ENCODE results near the gene DPP9.
"Not testable (repeated sequence)": the region's sequence is repeated elsewhere in the genome, so short reads cannot be mapped to it uniquely, and the experiment has no call there.

The DPP9 gene

DNA sequence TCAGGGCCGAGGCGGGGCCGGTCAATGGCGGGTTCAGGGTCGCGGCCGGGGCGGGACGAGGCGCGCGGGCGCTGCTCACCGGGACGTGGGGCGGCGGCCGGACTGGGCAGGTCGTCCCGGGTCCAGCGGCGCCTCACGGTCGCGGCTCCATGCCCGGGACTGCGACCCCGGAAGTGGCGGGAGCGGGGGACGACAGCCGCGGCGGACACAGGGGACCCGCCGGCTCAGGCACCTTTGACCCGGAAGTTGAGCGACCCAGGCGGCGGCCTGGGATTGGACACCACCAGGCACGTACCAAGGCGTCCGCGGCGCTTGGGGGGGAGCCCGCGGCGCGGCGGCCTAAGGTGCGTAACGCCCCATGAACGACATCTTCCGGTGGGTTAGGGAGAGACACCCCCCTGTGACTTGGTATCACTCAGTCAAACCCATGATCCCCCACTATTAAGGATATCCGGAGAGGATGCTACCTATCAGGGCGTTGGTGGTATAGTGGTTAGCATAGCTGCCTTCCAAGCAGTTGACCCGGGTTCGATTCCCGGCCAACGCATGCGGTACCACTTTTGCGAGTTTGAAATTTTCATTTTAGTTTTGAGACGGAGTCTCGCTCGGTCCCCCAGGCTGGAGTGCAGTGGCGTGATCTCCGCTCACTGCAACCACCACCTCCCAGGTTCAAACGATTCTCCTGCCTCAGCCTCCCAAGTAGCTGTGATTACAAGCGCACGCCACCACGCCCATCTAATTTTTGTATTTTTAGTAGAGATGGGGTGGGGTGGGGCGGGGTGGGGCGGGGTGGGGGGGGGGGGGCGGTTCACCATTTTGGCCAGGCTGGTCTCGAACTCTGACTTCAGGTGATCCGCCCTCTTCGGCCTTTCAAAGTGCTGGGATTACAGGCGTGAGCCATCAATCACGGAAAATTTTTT, at the start of gene DPP9:
Gene DPP9 (minus strand): TSS at position 248 of the 920 bp plus-strand sequence. CDS start 3,936 bp downstream, outside the sequence.
- DNase-seq (ENCODE audit: low spot score), result peak; percentile 97

DNA sequence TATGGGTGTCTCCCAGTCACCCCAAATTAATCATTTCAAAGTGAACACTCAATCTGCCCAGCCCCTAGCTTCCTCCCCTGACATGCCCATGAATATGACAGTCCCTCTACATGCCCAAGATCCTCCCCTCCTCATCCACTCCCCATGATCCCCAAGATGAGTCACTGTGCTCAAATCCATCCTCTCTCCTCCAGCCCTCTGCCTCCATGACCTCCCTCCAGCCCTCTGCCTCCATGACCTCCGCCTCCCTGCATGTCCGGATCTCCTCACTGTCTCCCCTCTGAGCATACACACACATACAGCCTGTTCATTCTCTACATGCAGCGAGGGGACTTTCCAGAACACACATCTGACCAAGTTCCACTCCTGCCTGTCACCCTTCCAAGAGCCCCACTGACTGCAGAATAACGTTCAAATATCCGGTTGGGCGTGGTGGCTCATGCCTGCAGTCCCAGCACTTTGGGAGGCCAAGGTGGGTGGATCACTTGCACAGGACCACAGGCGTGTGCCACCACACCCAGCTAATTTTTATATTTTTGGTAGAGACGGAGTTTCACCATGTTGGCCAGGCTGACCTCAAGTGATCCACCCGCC, 49.5 kb upstream of the DPP9 start:
- DNase-seq (ENCODE audit: low spot score), result no peak

DNA sequence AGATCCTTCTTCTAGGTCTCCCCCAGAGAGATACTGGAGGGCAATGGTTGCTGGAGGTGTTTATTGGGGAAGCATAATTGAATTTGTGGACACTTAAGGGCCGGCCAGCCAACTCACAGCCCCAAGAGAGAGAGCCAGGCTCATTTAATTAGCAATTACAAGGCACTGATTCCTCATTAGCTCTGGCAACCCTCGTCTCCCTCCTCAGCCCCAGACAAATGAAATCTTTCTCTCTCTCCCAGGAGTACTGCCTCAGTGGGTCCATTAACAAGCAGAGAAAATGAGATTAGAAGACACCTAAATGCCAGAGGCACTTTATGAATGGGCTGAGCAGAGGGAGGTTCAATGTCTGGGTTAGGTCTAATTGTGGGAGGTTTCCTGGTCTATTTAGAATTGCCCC, 48.9 kb upstream of the DPP9 start:
- DNase-seq (ENCODE audit: low spot score), result no peak

DNA sequence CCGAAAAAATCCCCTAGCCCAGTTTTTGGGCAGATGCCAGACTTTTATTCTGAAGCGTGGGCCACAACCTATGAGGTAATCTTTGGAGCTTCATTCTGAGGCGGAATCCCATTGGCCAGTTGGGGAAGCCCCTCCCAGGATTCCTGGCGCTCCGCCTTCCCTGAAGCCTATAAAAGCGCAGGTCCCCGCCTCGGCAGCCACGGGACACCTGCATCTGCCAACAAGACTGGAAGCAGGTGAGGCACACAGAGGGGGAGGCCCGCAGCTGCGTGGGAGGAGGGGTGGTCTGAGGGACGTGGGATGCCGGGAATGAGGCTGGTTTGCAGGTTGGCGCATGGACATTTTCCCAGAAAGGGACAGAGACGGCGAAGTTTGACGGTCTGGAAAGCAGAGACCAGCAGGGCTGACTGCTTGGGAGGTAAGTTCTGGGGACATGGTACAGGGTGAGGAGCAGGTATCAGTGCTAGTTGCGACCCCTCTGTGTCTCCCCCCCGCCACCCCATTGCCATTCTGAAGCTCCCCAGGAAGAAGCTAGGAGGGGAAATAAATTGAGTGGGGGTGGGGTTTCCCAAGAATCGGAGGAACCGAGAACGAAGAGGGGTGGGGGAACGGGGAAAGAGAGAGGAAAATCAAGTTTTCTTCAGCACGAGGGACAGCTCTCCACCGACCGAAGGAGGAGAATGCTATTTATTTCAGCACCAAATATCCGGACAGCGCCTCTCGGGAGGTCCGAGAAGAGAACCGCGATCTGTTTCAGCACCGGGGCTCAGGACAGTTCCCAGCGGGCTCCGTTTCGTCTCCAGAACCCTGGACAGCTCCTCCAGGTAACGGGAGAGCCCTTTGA, 45.5 kb upstream of the DPP9 start:
- DNase-seq (ENCODE audit: low spot score), result peak; percentile 90

DNA sequence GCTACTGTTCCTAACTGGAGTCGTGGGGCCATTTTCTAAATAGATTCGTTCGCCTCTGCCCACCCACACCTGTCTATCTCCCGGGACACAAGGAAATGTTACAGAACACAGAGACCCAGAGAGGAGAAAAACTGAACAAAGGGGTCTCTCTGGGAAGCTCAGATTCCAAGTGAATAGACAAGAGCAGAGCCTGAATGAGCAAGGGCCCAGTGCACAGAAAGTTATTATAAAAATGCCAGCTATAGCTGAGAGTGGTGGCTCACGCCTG, 40.7 kb upstream of the DPP9 start:
- no peak for DNase-seq (ENCODE audit: low spot score)

DNA sequence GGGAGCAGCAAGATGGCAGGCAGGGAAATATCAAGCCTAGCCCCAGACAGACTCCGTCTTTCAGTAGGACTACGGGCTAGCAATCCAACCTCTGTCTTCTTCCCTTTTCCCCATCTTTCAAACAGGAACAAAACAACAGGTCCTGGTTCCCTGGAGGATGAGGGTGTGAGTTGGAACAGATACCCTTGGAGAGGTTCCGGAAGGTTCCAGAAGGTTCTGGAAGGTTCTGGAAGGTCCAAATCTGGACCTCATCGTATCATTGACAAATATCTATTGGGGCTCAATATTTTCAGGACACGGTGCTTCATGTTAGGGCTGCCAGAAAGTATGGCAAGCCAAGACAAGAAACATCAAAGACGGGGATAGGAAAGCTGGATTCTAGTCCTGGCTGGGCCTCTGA, 39.4 kb upstream of the DPP9 start:
- no peak for DNase-seq (ENCODE audit: low spot score)

DNA sequence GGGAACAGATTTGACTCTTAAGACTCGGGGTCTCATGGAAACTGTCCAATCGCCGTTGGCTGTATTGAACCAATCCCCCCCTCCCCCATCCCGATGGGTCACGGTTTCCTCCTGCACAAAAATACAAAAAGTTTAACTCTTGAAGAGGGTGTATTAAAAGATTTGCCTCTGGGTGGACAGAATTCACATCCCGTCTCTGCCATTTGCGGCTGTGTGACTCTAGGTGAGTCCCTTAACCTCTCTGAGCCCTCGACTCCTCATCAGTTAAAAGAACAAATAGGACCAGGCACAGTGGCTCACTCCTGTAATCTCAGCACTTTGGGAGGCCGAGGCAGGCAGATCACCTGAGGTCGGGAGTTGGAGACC, 36.6 kb upstream of the DPP9 start:
- no peak for DNase-seq (ENCODE audit: low spot score)

DNA sequence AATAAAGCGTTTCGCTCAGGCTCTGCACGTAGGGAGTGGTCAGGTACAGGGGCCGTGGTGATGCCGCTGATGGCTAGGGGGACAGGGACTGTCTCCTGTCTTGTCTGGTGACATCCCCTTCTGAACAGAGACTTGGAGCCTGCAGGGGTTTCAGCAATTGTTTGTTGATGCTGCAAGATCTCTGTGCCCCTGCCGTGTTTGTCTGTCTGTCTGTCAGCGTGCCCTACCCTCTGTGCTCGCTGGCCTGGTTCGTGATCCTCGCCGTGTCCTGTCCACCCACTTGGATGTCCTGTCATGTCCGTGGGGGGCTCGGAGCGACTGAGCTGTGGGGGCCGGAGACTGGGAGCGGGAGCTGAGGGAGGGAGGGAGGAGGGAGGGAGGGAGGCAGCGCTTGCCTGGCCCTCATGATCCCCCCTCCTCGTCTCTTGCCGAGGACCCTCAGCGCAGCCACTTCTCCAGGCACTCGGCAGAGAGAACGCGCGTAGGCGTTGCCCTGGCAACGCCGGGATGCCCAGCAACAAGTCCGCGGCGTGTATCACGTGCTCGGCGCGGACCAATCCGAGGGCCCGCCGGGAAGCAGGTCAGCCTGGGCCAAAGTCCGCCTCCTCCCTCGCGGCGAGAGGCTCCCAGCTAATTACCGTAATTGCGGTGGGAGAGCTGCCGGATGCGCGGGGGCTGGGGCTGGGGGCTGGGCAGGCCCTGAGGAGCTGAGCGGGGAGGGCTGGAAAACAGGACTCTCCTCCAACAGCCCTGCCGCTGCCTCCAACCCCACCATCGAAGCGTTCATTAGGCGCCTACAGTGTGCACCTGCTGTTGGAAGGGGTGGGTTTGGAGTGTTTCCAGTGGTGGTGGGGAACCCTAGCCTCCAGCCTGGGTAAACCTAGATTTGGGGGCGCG, 36.0 kb upstream of the DPP9 start:
- DNase-seq (ENCODE audit: low spot score), result peak; percentile 88

DNA sequence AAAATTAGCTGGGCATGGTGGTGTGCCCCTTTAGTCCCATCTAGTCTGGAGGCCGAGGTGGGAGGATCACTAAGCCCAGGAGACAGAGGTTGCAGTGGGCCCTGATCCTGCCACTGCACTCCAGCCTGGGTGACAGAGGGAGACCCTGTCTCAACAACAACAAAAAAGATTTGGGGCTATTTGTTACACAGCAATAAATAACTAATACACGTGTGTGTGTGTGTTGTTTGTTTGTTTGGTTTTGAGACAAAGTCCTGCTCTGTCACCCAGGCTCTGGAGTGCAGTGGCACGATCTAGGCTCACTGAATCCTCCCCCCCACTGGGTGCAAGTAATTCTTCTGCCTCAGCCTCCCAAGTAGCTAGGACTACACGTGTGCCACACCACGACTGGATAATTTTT, 35.0 kb upstream of the DPP9 start:
- no peak for DNase-seq (ENCODE audit: low spot score)

DNA sequence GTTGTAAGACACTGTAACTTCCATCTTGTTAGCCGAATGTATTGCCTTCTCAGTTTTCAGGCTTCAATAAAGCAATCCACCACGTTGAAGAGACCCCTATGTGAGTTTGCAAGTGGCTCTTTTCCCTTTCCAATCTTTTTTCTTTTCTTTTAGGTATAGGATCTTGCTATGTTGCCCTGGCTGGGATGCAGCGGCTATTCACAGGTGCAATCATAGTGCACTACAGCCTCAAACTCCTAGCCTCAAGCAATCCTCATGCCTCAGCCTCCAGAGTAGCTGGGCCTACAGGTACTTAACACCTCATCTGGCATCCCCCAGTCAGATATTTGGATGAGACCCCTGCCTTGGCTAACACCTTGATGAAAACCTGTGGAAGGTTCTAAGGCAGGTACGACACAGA, 34.4 kb upstream of the DPP9 start:
- DNase-seq (ENCODE audit: low spot score), result no peak

DNA sequence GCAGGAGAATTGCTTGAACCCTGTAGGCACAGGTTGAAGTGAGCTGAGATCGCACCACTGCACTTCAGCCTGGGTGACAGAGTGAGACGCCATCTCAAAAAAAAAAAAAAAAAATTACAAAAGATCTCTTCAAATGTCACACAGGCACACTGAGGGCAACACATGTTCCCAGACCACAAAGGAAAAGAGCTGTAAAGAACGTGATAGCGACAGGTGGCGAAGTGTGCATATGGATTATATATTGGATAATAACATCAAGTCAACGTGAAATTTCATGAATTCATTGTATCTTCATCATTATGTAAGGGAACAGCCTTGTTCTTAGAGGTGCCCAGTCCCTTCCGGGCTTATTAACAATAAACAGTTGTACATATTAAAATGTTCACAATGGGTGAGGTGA, 31.8 kb upstream of the DPP9 start:
- DNase-seq (ENCODE audit: low spot score), result no peak

DNA sequence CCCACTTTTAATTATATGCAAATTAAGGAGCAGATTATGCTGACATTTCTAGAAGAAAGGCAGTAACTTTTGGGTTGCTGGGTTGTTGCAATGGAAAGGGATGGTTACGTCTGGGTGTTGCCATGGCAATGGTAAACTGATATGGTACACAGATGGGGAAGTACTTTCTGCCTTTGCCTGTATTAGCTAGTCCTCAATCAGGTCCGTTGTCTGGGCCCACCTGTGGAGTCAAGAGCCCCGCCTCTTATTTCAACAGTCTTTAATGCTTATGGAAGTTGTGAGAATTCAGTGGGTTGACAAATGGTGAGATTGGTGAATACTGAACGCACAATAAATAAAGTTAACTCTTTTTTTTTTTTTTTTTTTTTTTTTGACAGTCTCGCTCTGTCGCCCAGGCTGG, 30.6 kb upstream of the DPP9 start:
- DNase-seq (ENCODE audit: low spot score), result no peak

DNA sequence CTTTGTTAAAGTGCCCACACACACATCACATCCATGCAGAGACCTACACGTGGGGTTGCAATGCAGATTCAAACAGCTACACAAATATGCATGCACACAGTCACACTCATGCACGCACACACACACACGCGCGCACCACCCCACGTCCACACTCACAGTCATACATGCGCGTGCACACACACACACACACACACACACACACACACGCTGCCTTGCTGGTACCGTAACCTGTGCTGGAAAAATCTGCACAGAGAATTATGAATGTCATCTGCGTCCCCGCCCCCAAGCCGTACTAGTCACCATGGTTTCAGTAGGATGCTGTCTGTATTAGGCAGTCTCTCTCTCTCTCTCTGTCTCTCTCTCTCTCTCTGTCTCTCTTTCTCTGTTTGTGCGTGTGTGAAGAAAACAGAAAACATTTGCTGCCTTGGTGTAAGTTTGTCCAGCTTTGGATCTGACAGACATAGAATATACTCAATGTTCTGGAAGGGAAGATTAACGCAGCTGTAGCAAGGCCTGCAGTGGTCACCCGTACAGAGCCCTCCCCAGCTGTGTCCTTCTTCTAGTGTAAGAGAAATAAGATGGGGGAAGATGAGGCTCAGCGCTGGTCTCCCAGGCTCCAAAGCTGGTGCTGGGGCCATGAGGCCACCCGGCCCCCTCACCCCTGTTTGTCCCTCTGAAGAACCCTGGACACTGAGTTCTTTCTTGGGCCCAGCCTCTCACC, 26.4 kb upstream of the DPP9 start:
- no peak for DNase-seq (ENCODE audit: low spot score)

DNA sequence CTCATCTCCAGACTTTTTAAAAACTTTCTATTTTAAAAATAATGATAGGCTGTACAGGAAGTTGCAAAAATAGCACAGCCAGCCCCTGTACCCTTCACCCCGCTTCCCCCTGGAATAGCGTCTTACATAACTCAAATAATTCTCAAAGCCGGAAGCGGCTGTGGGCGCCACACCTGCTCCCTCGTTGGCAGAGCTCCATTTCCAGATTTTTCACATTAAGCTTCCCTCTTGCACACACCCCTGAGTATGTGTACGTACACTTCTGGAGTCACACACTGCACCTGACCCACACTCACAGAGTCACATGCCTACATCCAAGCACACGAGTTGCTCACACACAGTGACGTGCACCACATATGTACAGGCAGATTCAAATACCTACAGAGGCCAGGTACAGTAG, 24.9 kb upstream of the DPP9 start:
- no peak for DNase-seq (ENCODE audit: low spot score)

DNA sequence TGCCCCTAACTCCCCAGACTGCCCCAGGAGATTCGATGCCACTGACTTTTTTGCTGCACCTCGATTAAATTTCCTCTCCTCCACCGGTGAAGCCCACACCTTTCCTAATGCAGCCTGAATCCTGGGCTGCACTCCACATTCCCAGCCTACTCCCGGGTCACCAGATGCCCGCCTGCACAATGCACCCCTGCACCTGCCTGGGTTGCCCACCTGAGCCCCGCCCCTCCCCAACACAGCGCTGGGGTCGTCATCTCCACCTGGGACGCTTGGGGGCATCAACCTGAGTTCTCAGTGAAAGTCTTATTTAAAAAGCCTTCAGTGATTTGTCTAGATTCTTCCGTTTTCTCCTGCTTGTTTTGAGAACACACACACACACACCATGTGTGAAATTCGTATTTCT, 24.5 kb upstream of the DPP9 start:
- DNase-seq (ENCODE audit: low spot score), result no peak

DNA sequence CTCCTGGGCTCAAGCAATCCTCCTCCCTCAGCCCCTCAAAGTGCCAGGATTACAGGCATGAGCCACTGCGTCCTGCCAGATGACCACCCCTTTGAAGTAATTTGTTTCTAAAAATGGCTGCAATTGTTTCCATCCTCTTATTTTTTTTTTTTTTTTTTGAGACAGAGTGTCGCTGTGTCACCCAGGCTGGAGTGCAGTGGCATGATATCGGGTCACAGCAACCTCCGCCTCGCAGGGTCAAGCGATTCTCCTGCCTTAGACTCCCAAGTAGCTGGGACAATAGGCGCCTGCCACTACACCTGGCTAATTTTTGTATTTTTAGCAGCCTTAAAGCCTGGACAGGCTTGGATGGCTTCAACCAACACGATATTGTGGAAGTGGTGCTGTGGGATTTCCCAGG, 22.3 kb upstream of the DPP9 start:
- DNase-seq (ENCODE audit: low spot score), result no peak

DNA sequence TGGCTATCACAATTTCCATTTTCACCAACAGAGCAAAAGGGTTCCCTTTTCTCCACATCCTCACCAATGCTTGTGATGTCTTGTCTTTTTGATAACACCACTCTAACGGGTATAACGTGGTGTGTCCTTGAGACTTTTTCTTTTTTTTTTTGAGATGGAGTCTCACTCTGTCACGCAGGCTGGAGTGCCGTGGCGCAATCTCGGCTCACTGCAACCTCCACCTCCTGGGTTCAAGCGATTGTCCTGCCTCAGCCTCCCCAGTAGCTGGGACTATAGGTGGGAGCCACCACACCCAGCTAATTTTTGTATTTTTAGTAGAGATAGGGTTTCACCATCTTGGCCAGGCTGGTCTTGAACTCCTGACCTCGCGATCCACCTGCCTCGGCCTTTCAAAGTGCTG, 21.5 kb upstream of the DPP9 start:
- DNase-seq (ENCODE audit: low spot score), result not testable (repeated sequence)

DNA sequence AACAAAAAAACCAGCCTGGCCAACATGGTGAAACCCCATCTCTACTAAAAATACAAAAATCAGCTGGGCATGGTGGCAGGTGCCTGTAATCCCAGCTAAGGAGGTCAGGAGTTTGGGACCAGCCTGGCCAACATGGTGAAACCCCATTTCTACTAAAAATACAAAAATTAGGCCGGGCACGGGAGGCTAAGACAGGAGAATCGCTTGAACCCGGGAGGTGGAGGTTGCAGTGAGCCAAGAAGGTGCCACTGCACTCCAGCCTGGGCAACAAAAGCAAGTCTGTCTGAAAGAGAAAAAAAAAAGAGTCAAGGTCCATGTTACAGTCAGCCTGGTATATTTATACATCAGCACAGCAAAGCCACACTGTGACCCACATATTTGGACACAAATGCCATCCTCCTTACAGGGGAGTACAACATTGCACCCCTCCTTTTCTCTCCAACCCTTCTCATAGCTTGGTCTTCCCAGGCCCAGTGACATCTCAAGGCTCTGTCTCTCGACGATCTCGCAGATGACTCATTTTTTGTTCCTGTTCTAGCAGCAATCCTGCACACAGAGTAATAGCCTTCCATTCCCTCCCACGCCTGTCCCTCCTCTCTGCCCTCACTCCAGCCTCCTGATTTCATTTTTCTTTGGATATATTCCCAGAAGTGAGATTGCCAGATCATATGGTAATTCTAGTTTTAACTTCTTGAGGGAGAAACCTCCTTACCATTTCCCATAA, 21.0 kb upstream of the DPP9 start:
- DNase-seq (ENCODE audit: low spot score), result no peak

DNA sequence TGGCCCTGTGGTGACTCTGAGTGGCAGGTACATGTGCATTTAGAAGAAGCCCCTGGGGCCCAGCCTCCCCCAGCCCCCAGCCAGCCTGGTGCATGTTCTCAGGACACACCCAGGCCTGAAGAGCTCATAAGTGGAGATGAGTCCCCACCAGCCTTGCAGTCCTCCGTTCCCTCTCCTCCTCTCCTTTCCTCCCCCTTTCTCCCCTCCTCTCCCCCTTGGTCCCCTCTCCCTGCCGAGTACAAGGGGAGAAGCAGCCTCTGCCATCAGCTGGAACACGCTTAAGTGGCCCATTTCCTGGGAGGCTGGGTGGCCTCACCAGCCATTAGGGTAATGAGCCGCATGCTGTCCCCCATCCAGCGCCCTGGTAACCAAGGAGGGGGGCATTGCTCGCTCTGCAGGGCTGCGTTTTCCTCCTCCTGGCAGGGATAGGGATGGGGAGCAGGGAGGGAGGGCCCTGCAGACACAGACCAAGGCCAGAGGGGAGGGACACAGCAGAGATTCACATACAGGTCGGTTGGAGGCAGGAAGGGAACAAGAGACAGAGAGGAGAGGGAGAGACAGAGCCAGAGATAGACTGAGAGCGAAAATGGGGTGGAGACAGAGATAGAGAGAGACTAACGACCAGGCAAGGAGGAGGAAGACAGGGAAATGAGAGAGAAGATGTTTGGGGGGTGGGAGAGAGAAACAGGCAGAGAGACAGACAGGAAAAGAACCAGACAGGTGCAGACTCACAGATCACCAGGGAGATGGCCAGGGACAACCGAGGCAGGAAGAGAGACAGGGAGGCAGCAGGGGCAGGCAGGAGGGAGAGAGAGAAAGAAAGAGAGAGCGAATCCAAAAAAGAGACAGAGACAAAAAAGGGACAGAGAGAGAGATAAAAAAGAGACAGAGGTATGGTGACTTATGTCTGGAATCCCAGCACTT, 19.3 kb upstream of the DPP9 start:
- no peak for DNase-seq (ENCODE audit: low spot score)

DNA sequence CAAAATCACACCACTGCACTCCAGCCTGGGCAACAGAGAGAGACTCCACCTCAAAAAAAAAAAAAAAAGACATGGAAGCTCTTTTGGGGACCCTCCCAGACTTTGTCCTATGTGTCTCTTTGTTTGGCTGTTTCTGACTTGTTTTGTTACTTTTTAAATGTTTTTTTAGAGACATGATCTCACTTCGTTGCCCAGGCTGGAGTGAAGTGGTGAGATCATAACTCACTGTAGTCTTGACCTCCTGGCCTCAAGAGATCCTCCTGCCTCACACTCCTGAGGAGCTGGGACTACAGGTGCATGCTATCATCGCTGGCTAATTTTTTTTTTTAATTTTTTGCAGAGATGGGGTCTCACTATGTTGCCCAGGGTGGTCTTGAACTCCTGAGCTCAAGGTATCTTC, 16.4 kb upstream of the DPP9 start:
- no peak for DNase-seq (ENCODE audit: low spot score)

Measured in left forelimb (tissue), 1 donor.